Measurements from ENCODE around the gene RMI1. TPM values are rescaled to one million over a fixed set of nuclear protein-coding genes. Genes with fewer than 3 reads are reported as not detected.
"Not testable (repeated sequence)": the region's sequence is repeated elsewhere in the genome, so short reads cannot be mapped to it uniquely, and the experiment has no call there.

RMI1 gene
- total RNA-seq, 4 donors from 2014 or later, result 8.2 to 9.1 (median 8.4) TPM

DNA sequence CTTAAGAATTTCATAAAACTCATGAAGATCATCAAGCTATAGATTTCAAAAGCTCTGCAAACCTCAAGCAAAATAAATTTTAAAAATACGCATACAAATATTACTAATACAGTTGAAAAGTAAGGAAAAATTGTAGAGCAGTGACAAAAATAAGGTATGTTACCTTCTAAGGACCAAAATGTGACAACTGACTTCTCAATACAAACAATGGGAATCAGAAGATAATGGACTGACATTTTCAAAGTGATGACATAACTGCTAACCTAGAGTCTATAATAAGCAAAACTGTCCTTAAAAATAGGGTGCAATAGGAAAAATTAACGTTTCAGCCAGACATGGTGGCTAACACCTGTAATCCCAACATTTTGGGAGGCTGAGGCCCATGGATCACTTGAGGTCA is 27.1 kb downstream of the RMI1 start:
- no peaks in the 10 kb centered on the region for H3K27me3 ChIP-seq
- no peak overlapping the region for H3K4me3 ChIP-seq
- no peak for DNase-seq
- H3K4me1 ChIP-seq, result no peaks in the 10 kb centered on the region
- no peak overlapping the region for H3K27ac ChIP-seq
- H3K9me3 ChIP-seq, result no peaks in the 10 kb centered on the region
- H3K36me3 ChIP-seq, result no peaks in the 10 kb centered on the region
- TF ChIP-seq, protein P1, sequence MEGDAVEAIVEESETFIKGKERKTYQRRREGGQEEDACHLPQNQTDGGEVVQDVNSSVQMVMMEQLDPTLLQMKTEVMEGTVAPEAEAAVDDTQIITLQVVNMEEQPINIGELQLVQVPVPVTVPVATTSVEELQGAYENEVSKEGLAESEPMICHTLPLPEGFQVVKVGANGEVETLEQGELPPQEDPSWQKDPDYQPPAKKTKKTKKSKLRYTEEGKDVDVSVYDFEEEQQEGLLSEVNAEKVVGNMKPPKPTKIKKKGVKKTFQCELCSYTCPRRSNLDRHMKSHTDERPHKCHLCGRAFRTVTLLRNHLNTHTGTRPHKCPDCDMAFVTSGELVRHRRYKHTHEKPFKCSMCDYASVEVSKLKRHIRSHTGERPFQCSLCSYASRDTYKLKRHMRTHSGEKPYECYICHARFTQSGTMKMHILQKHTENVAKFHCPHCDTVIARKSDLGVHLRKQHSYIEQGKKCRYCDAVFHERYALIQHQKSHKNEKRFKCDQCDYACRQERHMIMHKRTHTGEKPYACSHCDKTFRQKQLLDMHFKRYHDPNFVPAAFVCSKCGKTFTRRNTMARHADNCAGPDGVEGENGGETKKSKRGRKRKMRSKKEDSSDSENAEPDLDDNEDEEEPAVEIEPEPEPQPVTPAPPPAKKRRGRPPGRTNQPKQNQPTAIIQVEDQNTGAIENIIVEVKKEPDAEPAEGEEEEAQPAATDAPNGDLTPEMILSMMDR (IDR thresholded peaks at IDR 0.05), result no peak
- no peak for TF ChIP-seq POLR2A (IDR thresholded peaks at IDR 0.05)

- Histone ChIP-seq H3K9me3 (no peaks in the 10 kb centered on the region), H3K27me3 (no peaks in the 10 kb centered on the region), H3K4me1 (no peaks in the 10 kb centered on the region), H3K4me3 (no peak overlapping the region), H3K27ac (no peak overlapping the region), H3K36me3 (no peaks in the 10 kb centered on the region)
- DNase-seq, result no peak
- TF ChIP-seq, protein P1 (IDR thresholded peaks at IDR 0.05), result no peak
- no peak for TF ChIP-seq POLR2A (IDR thresholded peaks at IDR 0.05)
Measured at GRCh38 chr9:84024041-84024575, 43.5 kb downstream of the RMI1 start.

DNA sequence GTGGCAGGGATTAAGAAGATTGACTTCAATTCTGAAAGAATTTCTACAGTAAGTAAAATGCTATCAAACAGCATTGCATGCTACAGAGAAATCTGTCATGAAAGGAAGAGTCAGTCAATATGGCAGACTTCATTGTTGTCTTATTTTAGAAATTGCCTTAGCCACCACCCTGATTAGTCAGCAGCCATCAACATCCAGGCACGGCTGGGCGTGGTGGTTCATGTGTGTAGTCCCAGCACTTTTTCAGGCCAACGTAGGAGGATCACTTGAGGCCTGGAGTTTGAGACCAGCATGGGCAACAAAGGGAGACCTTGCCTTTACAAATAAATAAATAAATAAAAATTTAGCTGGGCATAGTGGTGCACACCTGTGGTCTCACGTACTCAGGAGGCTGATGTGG is 46.6 kb downstream of the RMI1 start:
- no peaks in the 10 kb centered on the region for H3K27me3 ChIP-seq
- H3K36me3 ChIP-seq, result no peaks in the 10 kb centered on the region
- no peaks in the 10 kb centered on the region for H3K4me1 ChIP-seq
- no peaks in the 10 kb centered on the region for H3K9me3 ChIP-seq
- no peak for TF ChIP-seq POLR2A (IDR thresholded peaks at IDR 0.05)
- TF ChIP-seq, protein P1 (IDR thresholded peaks at IDR 0.05), result no peak
- H3K27ac ChIP-seq, result no peak overlapping the region
- H3K4me3 ChIP-seq, result no peak overlapping the region
- no peak for DNase-seq

DNA sequence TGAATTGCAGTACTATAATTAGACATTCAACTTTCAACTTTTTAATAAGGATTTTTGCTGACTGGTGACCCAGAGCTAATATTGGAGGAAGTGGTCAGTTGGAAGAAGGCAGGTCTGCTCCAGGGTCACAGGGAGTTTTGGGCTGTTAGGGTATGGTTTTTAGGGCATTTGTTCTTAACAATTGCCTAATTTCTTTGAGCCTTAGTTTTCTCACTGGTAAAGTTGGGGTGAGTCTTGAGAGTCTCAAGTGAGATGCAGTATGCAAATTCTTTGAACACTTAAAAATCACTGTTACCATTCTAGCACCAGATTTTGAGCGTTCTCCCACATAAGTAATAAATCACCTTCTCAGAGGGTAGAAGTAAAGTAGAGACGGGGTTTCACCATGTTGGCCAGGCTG is 50.9 kb downstream of the RMI1 start:
- TF ChIP-seq, protein P1 (IDR thresholded peaks at IDR 0.05), result no peak
- no peak for TF ChIP-seq POLR2A (IDR thresholded peaks at IDR 0.05)

DNA sequence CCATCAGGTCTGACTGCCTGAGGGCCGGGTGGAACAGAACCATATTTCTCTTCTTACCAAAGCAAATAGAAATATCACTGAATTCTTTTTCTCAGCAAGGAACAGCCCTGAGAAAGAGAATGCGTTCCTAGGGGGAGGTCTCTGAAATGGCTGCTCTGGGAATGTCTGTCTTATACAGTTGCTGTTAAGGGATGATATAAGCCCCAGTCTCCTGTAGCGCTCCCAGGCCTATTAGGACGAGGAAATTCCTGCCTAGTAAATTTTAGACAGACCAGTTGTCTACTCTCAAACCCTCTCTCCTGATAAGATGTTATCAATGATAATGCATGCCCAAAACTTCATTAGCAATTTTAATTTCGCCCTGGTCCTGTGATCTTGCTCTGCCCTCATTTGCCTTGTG is 61.3 kb downstream of the RMI1 start:
- H3K9me3 ChIP-seq, H3K27me3 ChIP-seq, H3K27ac ChIP-seq, H3K4me3 ChIP-seq, DNase-seq, H3K36me3 ChIP-seq, H3K4me1 ChIP-seq: not testable (repeated sequence)

More for the DNA sequence above, 50.9 kb downstream of the RMI1 start:
- H3K4me1 ChIP-seq, result no peaks in the 10 kb centered on the region
- H3K27me3 ChIP-seq, result no peaks in the 10 kb centered on the region
- no peak for DNase-seq
- H3K4me3 ChIP-seq, result no peak overlapping the region
- H3K36me3 ChIP-seq, result no peaks in the 10 kb centered on the region
- no peaks in the 10 kb centered on the region for H3K9me3 ChIP-seq
- H3K27ac ChIP-seq, result no peak overlapping the region

- H3K27ac ChIP-seq, result no peak overlapping the region
- no peaks in the 10 kb centered on the region for H3K27me3 ChIP-seq
- H3K4me3 ChIP-seq, result no peak overlapping the region
- TF ChIP-seq POLR2A (IDR thresholded peaks at IDR 0.05), result no peak
- H3K4me1 ChIP-seq, result no peaks in the 10 kb centered on the region
- no peak for DNase-seq
- no peaks in the 10 kb centered on the region for H3K36me3 ChIP-seq
- no peaks in the 10 kb centered on the region for H3K9me3 ChIP-seq
Measured at GRCh38 chr9:84045481-84046097, 65.0 kb downstream of the RMI1 start.

Small RNA genes lying within 50 kb of the gene (small RNA-seq; reads per million reads assigned to genes)
- gene RF00019, result 0 reads per million in 2 donors

Other genes with a start within 250 kb of the RMI1 start
- 10 to 100 TPM in 2 of 4 donors, 1 to 10 TPM in 2; 7.5 to 22.3 (median 10.7) TPM for gene GKAP1, start 163.0 kb upstream of the RMI1 start, total RNA-seq
- 10 to 100 TPM in 1 of 4 donors, 1 to 10 TPM in 3; 1.8 to 29.7 (median 9.2) TPM for gene KIF27, start 59.4 kb upstream of the RMI1 start, total RNA-seq
- gene HNRNPK, start 590 bp upstream of the RMI1 start, total RNA-seq, result 100 to 1,000 TPM; 310 to 396 (median 360) TPM

Data from Peyer's patch (tissue), 4 donors.